SW 1271 (cell line): Measurements from ENCODE around the gene ATP6V0A4.
"Not testable (repeated sequence)": the region's sequence is repeated elsewhere in the genome, so short reads cannot be mapped to it uniquely, and the experiment has no call there.

ENCODE experiments used
- DNase-seq, 2 experiments: peaks; one replicate each; lab custom pipeline; 2025; lab: John Stamatoyannopoulos, UW

ATP6V0A4 gene

GRCh38 chr7:138700857-138701536 is 97.0 kb downstream of the ATP6V0A4 start, which contains the start of gene SVOPL:
SVOPL (minus strand) TSS chr7:138701362; CDS start chr7:138679045, 22,317 bp downstream.
- DNase-seq = no peak

- DNase-seq = no peak
These were observed 98.3 kb downstream of the ATP6V0A4 start for GRCh38 chr7:138699661-138700060.

GRCh38 chr7:138698281-138698680 is 99.7 kb downstream of the ATP6V0A4 start:
- no peak for DNase-seq

- DNase-seq = no peak
These were observed 100.3 kb downstream of the ATP6V0A4 start for GRCh38 chr7:138697535-138698182.

GRCh38 chr7:138695776-138696175 is 102.2 kb downstream of the ATP6V0A4 start:
- DNase-seq = not testable (repeated sequence)

GRCh38 chr7:138695106-138695505 is 102.9 kb downstream of the ATP6V0A4 start:
- no peak for DNase-seq

DNA sequence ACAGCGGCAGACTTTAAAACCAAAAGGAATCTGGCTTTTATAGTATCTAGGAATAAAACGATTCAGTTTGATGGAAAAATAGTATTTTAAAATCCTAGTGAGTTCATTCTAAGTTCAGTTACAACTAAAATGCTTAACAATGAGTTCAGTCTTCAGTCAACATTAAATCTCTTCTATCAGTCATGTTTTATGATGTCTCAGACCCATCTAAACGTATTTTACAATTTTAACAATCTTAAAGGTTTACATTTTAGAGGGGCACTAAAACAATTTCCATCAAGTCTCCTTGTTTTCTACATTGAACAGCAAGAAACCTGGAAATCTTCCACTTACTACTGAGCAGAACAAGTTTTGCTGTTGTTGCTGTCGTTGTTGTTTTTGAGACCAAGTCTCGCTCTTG is 106.8 kb downstream of the ATP6V0A4 start:
- DNase-seq = no peak

DNA sequence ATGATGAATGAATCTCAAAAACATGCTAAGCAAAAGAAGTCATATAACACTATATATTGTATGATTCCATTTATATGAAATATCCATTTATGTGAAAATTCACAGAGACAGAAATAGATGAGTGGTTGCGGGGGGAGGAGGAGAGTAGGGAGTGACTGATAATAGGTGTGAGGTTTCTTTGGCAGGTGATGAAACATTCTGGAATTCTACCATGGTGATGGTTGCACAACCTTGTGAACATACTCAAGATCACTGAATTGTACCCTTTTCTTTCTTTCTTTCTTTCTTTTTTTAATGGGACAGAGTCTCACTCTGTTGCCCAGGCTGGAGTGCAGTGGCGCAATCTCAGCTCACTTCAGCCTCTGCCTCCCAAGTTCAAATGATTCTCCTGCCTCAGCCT is 107.5 kb downstream of the ATP6V0A4 start:
- no peak for DNase-seq

GRCh38 chr7:138688037-138688436 is 110.0 kb downstream of the ATP6V0A4 start:
- DNase-seq = not testable (repeated sequence)

GRCh38 chr7:138684340-138684739 is 113.7 kb downstream of the ATP6V0A4 start:
- DNase-seq = no peak

- no peak for DNase-seq
These were observed 118.2 kb downstream of the ATP6V0A4 start for GRCh38 chr7:138679793-138680192.

DNA sequence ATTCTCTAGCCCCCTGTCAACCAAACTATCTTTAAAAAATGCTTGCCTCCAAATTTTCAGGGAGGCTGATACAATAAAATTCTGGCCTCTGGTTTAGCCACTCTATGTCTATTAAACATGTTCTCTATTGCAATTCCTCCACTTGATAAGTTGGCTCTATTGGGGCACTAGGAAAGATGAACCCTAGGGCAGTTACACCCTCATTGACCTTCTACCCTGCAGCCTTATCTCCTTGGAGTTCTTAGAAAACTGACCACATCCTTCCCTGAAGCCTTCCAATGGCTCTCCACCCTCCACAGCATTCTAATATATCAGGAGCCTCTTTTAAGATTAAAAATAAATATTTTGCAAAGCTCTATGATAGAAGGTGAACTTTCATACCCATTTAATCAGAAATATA is 127.4 kb downstream of the ATP6V0A4 start:
- no peak for DNase-seq

- no peak for DNase-seq
These were observed 128.6 kb downstream of the ATP6V0A4 start for GRCh38 chr7:138669364-138669763.

GRCh38 chr7:138668946-138669345 is 129.1 kb downstream of the ATP6V0A4 start:
- no peak for DNase-seq

DNA sequence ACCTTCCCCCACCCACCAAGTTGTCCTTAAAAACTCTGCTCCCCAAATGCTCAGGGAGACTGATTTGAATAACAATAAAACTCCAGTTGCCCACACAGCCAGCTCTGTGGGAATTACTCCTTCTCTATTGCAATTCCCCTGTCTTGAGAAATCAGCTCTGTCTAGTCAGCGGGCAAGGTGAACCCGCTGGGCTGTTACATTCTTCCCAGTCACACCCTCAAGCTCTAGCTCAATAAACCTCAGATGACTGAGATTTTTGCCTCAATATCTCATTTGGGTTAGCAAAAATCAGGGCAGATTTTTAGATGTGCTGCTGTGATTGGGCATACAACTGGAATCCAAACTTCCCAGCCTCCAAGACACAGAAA is 129.8 kb downstream of the ATP6V0A4 start:
- DNase-seq = no peak

DNA sequence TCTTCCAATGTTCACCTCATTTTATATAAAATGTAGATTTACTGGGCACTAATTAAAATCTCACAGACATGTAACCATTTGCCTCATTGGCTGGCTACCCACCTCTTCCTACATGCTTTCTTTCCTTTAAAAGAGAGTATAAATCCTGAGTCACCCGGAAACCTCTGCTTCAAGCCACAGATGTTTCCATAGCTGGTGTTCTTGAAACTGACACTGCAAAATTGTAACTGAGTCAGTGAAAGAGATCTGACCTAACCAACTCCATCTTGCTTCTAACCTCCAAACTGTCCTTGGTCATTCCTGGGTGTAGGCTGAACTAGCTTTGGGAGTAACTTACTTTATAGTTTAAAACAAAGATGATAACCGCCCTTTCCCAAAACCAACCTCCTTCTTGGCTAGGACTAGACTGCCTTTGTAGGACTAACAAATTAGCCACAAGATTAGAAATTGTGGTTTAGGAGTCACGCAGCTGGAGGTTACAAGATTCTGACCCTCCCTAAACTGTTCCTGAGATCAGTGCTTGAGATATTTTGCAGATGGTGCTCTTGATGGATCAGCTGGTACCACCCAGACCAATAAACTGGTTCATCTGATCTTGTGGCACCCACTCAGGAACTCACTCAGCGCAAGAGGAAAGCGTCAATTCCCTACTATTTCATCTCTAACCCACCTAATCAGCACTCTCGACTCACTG is 130.3 kb downstream of the ATP6V0A4 start:
- DNase-seq = no peak

DNA sequence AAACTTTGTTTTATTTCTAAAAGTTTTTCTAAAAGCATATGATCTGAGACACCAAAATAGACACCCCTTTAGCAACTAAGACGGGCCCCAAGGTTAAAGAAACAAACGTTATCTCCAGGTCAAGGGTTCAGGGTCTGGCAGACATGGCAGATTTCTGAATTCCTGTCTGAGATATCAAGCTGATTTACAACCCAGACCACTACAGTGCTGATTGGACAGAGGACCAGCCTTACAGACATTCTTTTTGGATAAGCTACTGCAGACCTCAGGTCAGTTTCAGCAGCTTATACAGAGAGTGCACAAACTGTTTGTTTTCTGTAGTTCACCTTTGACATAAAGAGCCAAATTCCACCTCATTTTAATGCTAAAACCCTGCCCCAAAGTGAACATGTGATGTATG is 131.6 kb downstream of the ATP6V0A4 start:
- no peak for DNase-seq

GRCh38 chr7:138665669-138666140 is 132.3 kb downstream of the ATP6V0A4 start:
- DNase-seq = no peak

GRCh38 chr7:138665249-138665648 is 132.7 kb downstream of the ATP6V0A4 start:
- no peak for DNase-seq

DNA sequence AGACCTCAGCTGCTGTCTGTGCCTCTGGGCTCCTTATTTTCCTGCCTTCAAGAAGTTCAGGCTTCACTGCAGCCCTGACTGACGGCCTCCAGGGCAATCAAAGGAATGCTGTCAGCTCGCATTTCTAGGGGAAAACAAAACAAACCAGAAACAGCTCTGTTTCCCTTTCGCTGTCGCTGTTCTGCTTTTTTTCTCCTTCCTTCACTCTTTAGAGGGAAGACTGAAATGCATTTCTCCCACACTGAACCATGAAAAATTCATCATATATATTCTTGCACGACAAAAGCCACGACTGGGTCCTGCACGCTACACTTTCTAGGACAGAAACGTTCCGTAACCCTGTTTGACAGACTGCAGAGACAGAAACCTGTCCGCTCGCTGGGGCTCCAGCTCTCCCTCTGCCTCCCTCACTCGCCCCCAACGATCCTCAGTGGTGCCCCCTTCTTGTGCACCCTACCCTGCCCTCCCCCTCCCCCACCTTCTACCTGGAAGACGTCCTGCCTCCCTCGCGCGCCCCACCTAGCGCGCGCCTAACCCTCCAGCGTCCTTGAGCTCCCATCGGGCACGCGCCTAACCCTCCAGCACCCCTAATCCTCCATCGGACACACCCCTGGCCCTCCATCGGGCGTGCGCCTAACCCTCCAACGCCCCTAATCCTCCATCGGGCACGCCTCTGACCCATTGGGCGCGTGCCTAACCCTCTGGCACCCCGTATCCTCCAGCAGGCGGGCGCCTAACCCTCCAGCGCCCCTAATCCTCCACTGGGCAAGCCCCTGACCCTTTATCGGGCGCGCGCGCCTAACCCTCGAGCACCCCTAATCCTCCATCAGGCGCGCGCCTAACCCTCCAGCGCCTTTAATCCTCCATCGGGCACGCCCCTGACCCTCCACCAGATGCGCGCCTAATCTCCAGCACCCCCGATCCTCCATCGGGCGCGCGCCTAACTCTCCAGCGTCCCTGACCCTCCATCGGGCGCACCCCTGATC is 134.0 kb downstream of the ATP6V0A4 start:
- DNase-seq = no peak

DNA sequence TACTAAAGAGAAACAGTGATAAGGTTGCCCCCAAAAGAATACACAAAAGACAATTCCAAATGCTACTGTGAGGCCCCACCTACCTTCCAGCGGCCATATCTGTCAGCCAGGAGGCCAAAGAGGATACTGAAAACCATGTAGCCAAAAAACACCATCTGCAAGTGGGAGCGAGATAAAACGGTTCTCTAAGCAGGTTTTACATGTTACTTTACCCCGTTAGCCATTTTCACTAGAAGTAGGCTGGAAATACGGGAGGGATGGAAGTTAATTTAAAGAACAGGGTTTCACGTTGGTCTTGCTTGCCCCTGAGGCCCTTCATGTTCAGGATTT is 135.0 kb downstream of the ATP6V0A4 start:
- DNase-seq = no peak
